ENCODE measurements around the gene USP48.

The USP48 gene

DNA sequence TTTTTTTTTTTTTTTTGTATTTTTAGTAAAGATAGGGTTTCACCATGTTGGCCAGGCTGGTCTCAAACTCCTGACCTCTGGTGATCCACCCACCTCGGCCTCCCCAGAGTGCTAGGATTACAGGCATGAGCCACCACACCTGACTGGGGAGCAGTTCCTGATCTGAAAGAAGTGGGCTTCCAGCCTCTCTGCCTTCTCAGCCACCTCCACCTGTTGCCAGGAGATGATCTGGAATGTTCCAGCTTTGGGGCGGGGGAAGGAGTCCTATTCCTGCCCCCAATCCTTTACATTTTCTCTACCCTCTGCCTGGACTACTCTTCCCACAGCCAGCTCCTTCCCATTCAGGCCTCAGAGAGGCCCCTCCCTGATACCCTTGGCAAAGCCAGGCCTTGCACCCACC is 141.9 kb downstream of the USP48 start:
- no peak overlapping the region for H3K27ac ChIP-seq (ENCODE audit: extremely low read depth, low read depth, low read length)
- ChIA-PET CTCF (interaction anchor here (0.6 kb wide), 1 partner anchor 18 kb away, joined by 6 read pairs; no protein-coding TSS in a partner anchor), POLR2A (no interaction called here)
- H3K4me3 ChIP-seq (ENCODE audit: low read depth, low read length), result no peak overlapping the region
- H3K9me3 ChIP-seq (ENCODE audit: control insufficient read depth, insufficient read depth, low read depth, low read length), result no peaks in the 10 kb centered on the region
- no peaks in the 10 kb centered on the region for H3K36me3 ChIP-seq (ENCODE audit: control insufficient read depth in 2 of 2, insufficient read depth in 1 of 2, low read length in 2 of 2)
- H3K4me1 ChIP-seq (ENCODE audit: control insufficient read depth, insufficient read depth, low read length), result peaks cover 5% of the 10 kb centered on the region; the same call in 1 of the 2 replicates
- TF ChIP-seq SCRT2 (tag by site-specific recombination; IDR thresholded peaks at IDR 0.05), result peak; percentile 71
- TF ChIP-seq, protein P1, sequence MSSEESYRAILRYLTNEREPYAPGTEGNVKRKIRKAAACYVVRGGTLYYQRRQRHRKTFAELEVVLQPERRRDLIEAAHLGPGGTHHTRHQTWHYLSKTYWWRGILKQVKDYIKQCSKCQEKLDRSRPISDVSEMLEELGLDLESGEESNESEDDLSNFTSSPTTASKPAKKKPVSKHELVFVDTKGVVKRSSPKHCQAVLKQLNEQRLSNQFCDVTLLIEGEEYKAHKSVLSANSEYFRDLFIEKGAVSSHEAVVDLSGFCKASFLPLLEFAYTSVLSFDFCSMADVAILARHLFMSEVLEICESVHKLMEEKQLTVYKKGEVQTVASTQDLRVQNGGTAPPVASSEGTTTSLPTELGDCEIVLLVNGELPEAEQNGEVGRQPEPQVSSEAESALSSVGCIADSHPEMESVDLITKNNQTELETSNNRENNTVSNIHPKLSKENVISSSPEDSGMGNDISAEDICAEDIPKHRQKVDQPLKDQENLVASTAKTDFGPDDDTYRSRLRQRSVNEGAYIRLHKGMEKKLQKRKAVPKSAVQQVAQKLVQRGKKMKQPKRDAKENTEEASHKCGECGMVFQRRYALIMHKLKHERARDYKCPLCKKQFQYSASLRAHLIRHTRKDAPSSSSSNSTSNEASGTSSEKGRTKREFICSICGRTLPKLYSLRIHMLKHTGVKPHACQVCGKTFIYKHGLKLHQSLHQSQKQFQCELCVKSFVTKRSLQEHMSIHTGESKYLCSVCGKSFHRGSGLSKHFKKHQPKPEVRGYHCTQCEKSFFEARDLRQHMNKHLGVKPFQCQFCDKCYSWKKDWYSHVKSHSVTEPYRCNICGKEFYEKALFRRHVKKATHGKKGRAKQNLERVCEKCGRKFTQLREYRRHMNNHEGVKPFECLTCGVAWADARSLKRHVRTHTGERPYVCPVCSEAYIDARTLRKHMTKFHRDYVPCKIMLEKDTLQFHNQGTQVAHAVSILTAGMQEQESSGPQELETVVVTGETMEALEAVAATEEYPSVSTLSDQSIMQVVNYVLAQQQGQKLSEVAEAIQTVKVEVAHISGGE (tag by site-specific recombination; conservative IDR thresholded peaks at IDR 0.05; ENCODE audit: low read depth), result no peak
- TF ChIP-seq EGR2 (tag by site-specific recombination; IDR thresholded peaks at IDR 0.05; ENCODE audit: low read depth), result 0 out of 2 replicates have a peak, but pooled peaks have one; percentile 3
- no peak for TF ChIP-seq OVOL3 (tag by site-specific recombination; IDR thresholded peaks at IDR 0.05)
- no peak for TF ChIP-seq ZNF132 (tag by site-specific recombination; IDR thresholded peaks at IDR 0.05; ENCODE audit: borderline replicate concordance)
- TF ChIP-seq ZFHX2 (tag by site-specific recombination; conservative IDR thresholded peaks at IDR 0.05), result 0 out of 2 replicates have a peak, but pooled peaks have one; percentile 4
- TF ChIP-seq, protein P2, sequence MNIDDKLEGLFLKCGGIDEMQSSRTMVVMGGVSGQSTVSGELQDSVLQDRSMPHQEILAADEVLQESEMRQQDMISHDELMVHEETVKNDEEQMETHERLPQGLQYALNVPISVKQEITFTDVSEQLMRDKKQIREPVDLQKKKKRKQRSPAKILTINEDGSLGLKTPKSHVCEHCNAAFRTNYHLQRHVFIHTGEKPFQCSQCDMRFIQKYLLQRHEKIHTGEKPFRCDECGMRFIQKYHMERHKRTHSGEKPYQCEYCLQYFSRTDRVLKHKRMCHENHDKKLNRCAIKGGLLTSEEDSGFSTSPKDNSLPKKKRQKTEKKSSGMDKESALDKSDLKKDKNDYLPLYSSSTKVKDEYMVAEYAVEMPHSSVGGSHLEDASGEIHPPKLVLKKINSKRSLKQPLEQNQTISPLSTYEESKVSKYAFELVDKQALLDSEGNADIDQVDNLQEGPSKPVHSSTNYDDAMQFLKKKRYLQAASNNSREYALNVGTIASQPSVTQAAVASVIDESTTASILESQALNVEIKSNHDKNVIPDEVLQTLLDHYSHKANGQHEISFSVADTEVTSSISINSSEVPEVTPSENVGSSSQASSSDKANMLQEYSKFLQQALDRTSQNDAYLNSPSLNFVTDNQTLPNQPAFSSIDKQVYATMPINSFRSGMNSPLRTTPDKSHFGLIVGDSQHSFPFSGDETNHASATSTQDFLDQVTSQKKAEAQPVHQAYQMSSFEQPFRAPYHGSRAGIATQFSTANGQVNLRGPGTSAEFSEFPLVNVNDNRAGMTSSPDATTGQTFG (tag by site-specific recombination; IDR thresholded peaks at IDR 0.05; ENCODE audit: borderline replicate concordance), result no peak

DNA sequence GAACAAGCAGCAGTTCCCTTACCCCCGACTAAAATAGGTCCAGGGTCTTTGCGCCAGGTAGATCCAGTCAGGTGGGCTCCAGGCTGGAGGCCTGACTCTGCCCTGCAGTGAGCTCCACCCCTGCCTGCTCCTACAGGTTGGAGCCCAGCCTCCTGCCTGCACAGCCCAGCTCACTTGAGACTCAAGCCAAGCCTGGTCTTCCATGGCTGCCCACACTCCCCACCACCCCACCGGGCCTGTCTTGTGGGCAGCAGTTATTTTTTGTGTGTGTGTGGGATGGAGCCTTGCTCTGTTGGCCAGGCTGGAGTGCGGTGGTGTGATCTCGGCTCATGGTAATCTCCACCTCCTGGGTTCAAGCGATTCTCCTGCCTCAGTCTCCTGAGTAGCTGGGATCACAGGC is 142.3 kb downstream of the USP48 start:
- H3K36me3 ChIP-seq (ENCODE audit: control insufficient read depth in 2 of 2, insufficient read depth in 1 of 2, low read length in 2 of 2), result no peaks in the 10 kb centered on the region
- ChIA-PET CTCF (interaction anchor here (0.6 to 1.2 kb wide), 2 partner anchors 45 to 1518 kb away, joined by 3 to 6 read pairs; no protein-coding TSS in a partner anchor), POLR2A (no interaction called here)
- TF ChIP-seq EGR2 (tag by site-specific recombination; IDR thresholded peaks at IDR 0.05; ENCODE audit: low read depth), result peak; percentile 94
- TF ChIP-seq, protein P3, sequence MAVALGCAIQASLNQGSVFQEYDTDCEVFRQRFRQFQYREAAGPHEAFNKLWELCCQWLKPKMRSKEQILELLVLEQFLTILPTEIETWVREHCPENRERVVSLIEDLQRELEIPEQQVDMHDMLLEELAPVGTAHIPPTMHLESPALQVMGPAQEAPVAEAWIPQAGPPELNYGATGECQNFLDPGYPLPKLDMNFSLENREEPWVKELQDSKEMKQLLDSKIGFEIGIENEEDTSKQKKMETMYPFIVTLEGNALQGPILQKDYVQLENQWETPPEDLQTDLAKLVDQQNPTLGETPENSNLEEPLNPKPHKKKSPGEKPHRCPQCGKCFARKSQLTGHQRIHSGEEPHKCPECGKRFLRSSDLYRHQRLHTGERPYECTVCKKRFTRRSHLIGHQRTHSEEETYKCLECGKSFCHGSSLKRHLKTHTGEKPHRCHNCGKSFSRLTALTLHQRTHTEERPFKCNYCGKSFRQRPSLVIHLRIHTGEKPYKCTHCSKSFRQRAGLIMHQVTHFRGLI (tag by site-specific recombination; IDR thresholded peaks at IDR 0.05), result peak; percentile 65
- no peak for TF ChIP-seq ZNF184 (tag by site-specific recombination; IDR thresholded peaks at IDR 0.05)
- TF ChIP-seq ZFHX2 (tag by site-specific recombination; conservative IDR thresholded peaks at IDR 0.05), result peak; percentile 93
- no peak overlapping the region for H3K27ac ChIP-seq (ENCODE audit: extremely low read depth, low read depth, low read length)
- H3K4me3 ChIP-seq (ENCODE audit: low read depth, low read length), result no peak overlapping the region
- no peaks in the 10 kb centered on the region for H3K9me3 ChIP-seq (ENCODE audit: control insufficient read depth, insufficient read depth, low read depth, low read length)
- H3K4me1 ChIP-seq (ENCODE audit: control insufficient read depth, insufficient read depth, low read length), result peaks cover 5% of the 10 kb centered on the region; the same call in 1 of the 2 replicates

DNA sequence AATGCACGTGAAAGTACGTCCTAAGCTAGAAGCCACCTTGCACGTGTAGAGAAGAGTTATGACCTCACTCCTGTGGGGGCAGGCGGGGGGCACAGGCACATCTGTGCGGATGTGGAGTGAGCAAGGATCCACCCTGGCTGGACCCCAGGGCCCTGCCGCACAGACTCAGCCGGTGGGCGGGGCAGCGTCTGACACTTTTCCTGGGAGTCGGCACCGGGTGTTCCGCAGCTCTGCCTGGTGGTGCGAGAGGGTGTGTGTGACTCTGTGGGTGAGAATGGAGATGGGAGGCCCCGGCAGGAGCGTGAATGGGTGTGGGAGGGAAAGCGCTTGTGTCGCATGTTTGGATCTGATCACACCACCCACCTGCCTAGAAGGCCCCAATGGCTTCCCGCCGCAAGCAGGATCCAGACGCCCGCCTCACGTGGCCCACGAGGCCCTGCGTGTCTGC is 143.3 kb downstream of the USP48 start:
- CTCF ChIA-PET, result interaction anchor here (0.9 to 1.2 kb wide), 2 partner anchors 44 to 99 kb away, joined by 5 to 6 read pairs; no protein-coding TSS in a partner anchor
- Histone ChIP-seq H3K36me3 (ENCODE audit: control insufficient read depth in 2 of 2, insufficient read depth in 1 of 2, low read length in 2 of 2) (no peaks in the 10 kb centered on the region), H3K4me3 (ENCODE audit: low read depth, low read length) (no peak overlapping the region), H3K4me1 (ENCODE audit: control insufficient read depth, insufficient read depth, low read length) (peaks cover 5% of the 10 kb centered on the region; the same call in 1 of the 2 replicates), H3K27ac (ENCODE audit: extremely low read depth, low read depth, low read length) (no peak overlapping the region), H3K9me3 (ENCODE audit: control insufficient read depth, insufficient read depth, low read depth, low read length) (no peaks in the 10 kb centered on the region)
- POLR2A ChIA-PET, result interaction anchor here (1.2 kb wide), 1 partner anchor 8 kb away, joined by 4 read pairs; no protein-coding TSS in a partner anchor
- TF ChIP-seq ZNF701 (tag by site-specific recombination; IDR thresholded peaks at IDR 0.05) (no peak), ZNF394 (tag by site-specific recombination; IDR thresholded peaks at IDR 0.05; ENCODE audit: borderline replicate concordance) (no peak), EGR2 (tag by site-specific recombination; IDR thresholded peaks at IDR 0.05; ENCODE audit: low read depth) (peak; percentile 93), KLF1 (tag by site-specific recombination; IDR thresholded peaks at IDR 0.05) (peak; percentile 95), ZFHX2 (tag by site-specific recombination; conservative IDR thresholded peaks at IDR 0.05) (peak; percentile 91)
- TF ChIP-seq, protein P4, sequence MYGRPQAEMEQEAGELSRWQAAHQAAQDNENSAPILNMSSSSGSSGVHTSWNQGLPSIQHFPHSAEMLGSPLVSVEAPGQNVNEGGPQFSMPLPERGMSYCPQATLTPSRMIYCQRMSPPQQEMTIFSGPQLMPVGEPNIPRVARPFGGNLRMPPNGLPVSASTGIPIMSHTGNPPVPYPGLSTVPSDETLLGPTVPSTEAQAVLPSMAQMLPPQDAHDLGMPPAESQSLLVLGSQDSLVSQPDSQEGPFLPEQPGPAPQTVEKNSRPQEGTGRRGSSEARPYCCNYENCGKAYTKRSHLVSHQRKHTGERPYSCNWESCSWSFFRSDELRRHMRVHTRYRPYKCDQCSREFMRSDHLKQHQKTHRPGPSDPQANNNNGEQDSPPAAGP (tag by site-specific recombination; IDR thresholded peaks at IDR 0.05), result peak; percentile 39; the same call in 1 of the 2 replicates
- TF ChIP-seq, protein P5, sequence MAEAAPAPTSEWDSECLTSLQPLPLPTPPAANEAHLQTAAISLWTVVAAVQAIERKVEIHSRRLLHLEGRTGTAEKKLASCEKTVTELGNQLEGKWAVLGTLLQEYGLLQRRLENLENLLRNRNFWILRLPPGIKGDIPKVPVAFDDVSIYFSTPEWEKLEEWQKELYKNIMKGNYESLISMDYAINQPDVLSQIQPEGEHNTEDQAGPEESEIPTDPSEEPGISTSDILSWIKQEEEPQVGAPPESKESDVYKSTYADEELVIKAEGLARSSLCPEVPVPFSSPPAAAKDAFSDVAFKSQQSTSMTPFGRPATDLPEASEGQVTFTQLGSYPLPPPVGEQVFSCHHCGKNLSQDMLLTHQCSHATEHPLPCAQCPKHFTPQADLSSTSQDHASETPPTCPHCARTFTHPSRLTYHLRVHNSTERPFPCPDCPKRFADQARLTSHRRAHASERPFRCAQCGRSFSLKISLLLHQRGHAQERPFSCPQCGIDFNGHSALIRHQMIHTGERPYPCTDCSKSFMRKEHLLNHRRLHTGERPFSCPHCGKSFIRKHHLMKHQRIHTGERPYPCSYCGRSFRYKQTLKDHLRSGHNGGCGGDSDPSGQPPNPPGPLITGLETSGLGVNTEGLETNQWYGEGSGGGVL (tag by site-specific recombination; IDR thresholded peaks at IDR 0.05), result peak; percentile 49
- TF ChIP-seq, protein P1 (tag by site-specific recombination; conservative IDR thresholded peaks at IDR 0.05; ENCODE audit: low read depth), result no peak
